K562 (cell line): ENCODE results near the gene PCOLCE2. TPM values are rescaled to one million over a fixed set of nuclear protein-coding genes. Genes with fewer than 3 reads are reported as not detected.

Source experiments
- KDM1A ChIP-seq, 2 experiments: fragments of 450-650 bp; IDR thresholded peaks; 2 replicates each; pipeline ENCODE4 v1.6.1; 2016; ENCODE audit warnings: mild to moderate bottlenecking in 2 of 2
- MIER1 ChIP-seq: fragments of 450-650 bp; IDR thresholded peaks from 2 replicates; pipeline ENCODE4 v1.6.1; 2016; ENCODE audit warnings: antibody characterized with exemption, mild to moderate bottlenecking, low read depth
- RBM17 ChIP-seq: fragments of 200-400 bp; formaldehyde crosslinking; IDR thresholded peaks from 2 replicates; pipeline ENCODE4 v1.6.1; 2017; ENCODE audit warnings: low read depth, mild to moderate bottlenecking, low read length, borderline replicate concordance
- ZBTB40 ChIP-seq, 2 experiments: fragments of 450-650 bp in 1 of 2; sonication (generic) in 1 of 2; formaldehyde crosslinking in 1 of 2; IDR thresholded peaks; 2 replicates each; pipeline versions ENCODE4 v1.7.1 to v1.9.0; 2016 to 2022; ENCODE audit warnings: inconsistent platforms in 1 of 2, mild to moderate bottlenecking in 1 of 2, missing genetic modification reagents in 1 of 2
- polyA plus RNA-seq, 8 experiments: library from polyadenylated mRNA; depleted of rRNA in 4 of 8; stranded (reverse) in 5 of 8; unstranded in 3 of 8; fragments of >200 nt; fragmentation: Nextera tagmentation in 2 of 8; fragmentation: Illumina TruSeq in 1 of 8; extraction: Ambion mirVana in 2 of 8; extraction: Trizol in 1 of 8; gene quantifications; 2 replicates each; pipeline versions ENCODE4 v1.2.1 to v1.2.3, GENCODE V29; 2011 to 2014; ENCODE audit warnings: inconsistent platforms in 1 of 8, missing spikeins in 1 of 8
- total RNA-seq, 7 experiments: library from RNA; depleted of rRNA in 6 of 7; stranded (reverse); fragments of >200 nt in 6 of 7; fragmentation: Illumina TruSeq in 2 of 7; extraction: Trizol in 2 of 7; gene quantifications; 2 replicates each; pipeline versions ENCODE4 v1.2.1 to v1.2.3, GENCODE V29; 2011 to 2021; ENCODE audit warnings: low replicate concordance in 1 of 7

The PCOLCE2 gene
- total and polyA plus RNA-seq, 9 of the 15 experiments (the other 6 are each of a cell fraction or from before 2014, with no cell fraction given): 0.18 to 1.2 (median 0.65) TPM

GRCh38 chr3:142913432-142913831 is 24.5 kb upstream of the PCOLCE2 start (continued):
- no peak for TF ChIP-seq ZBTB40 (IDR thresholded peaks at IDR 0.05)
- TF ChIP-seq ZBTB40 (CRISPR knock-in tag; IDR thresholded peaks at IDR 0.05): no peak
- TF ChIP-seq MIER1: no peak
- TF ChIP-seq RBM17: no peak
- TF ChIP-seq KDM1A (IDR thresholded peaks at IDR 0.05): peak; percentile 15 to 31; a peak in 2 of 4 replicates
